HG03469 (cell line): Measurements from ENCODE around the gene NME8.

Experiments
- ATAC-seq: cut with Tn5 transposase; IDR thresholded peaks from one replicate; pipeline ENCODE4 v1.9.1; 2021; ENCODE audit warnings: mild to moderate bottlenecking, moderate library complexity, moderate number of reproducible peaks; ENCODE audit not compliant: unreplicated experiment

NME8 gene

GRCh38 chr7:37930226-37930948, 82.0 kb downstream of the NME8 start:
- no peak for ATAC-seq

GRCh38 chr7:37932543-37932942, 84.1 kb downstream of the NME8 start:
- ATAC-seq: no peak

- no peak for ATAC-seq
These were observed 84.7 kb downstream of the NME8 start for GRCh38 chr7:37933018-37933566.

DNA sequence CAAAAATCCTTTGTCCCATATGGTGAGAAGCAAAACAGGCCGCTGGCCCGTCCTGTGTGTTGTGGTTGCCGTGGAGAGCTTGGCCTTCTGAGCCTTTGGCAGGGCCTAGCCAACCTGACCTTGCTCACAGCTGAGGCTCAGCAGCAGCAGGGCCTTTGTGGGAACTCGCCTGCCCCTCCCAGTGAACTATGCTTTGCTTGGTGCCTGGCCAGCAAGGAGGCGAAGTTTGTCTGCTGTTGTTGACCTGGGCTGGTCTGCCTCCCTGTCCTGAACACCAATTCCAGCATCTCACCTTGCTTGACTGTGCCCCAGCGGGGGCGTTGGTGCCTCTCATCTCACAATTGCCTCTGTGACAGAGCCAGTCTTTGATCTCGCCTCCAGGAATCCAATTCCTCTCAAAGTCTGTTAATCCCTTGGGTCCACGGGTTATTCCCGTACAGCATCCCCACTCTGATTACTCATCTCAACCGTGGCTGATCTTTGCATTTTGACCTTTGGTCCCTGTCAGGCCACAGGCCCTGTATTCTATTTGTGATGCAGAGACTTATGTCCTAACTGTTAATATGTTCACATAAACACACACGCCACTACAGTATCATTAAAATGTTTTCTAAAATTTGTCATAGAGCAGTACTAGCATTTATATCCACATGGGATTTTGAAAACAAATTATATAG, 94.7 kb downstream of the NME8 start:
- ATAC-seq: no peak

DNA sequence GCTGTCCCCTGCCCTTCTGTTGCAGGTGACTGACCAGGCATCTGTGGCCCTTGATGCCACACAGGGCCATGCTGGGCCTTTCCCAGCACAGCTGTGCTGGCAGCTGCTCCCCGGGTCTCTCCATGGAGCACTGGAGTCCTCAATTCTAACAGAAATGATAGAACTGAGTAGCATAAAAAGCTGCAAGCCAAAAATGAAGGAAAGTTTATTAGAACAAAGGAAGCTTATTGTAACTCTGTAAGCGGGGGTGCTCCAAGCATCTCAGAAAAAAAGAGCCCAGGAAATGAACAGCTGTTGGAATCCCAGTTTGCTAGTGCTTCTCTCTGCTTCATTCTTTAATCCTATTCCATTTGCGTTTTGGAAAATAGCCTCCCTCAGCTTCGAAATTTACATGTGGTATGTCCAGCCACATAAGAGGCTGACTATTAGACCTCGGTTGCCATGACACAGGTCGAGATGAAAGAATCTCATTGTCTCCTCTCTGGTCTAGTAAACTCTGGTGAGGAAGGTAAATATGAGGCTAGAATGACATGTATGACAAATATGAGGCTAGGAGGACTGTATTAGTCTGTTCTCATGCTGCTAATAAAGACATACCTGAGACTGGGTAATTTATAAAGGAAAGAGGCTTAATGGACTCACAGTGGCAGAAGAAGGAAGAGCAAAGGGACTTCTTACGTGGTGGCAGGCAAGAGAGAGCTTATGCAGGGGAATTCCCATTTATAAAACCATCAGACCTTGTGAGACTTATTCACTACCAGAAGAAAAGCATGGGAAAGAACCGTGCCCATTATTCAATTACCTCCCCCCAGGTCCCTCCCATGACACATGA, 95.7 kb downstream of the NME8 start:
- no peak for ATAC-seq

DNA sequence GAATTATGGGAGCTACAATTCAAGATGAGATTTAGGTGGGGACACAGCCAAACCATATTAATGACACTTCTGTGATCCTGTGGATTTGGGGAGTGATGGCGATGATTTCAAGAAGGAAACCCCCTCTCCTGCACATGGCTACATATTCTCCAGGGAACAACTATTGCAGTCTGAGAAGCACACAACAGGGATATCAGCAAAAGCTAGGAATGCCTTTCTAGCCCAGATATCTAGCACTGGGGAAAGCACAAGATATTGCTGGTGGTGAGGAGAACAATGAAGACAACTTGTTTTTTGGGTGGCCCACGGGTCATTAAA, 96.3 kb downstream of the NME8 start:
- ATAC-seq: no peak

DNA sequence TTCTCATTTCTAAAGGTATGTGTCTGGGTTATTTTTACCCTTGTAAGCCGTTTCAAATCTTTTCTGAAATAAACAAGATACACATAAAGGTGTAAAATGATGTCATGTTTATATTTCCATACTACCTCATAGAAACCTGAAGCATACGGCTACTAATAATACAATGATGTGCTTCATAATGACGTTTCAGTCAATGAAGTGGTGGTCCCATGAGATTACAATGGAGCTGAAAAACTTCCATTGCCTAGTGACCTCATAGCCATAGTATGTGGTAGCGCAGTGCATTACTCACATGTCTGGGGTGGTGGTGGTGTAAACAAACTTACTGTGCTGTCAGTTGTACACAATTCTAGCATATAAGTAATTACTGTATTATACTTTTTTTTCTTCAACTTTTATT, 96.9 kb downstream of the NME8 start:
- no peak for ATAC-seq

DNA sequence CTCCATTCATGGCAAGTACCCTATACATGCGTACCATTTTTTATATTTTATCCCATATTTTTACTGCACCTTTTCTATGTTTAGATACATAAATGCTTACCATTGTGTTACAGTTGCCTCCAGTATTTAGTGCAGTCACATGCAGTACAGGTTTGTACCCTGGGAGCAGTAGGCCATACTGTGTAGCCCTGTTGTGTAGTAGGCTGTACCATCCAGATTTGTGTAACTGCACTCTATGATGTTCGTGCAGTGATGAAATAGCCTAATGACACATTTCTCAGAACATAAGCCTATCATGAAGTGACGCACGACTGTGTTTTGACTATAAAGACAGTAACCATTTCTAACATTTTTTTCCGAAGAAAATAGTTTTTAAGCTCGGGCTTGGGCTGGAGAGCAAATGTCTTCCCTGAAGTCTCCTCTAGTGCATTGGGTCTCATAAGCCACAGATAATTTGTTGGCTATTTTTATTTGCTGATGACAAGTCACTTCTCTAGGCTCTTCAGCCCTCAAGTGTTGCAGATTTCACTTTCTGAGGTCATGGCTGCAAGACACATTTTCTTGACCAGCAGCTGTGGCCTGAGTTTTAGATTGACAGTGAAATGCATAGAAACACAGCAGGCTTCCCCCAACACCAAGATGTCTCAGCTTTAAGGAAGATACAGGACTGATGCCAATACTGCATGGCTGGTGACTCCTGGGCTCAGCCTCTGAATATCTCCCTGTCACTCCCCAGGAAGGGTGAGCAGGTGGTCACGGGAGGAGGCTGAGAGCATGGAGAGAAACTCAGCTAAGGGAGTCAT, 98.9 kb downstream of the NME8 start:
- ATAC-seq: no peak

DNA sequence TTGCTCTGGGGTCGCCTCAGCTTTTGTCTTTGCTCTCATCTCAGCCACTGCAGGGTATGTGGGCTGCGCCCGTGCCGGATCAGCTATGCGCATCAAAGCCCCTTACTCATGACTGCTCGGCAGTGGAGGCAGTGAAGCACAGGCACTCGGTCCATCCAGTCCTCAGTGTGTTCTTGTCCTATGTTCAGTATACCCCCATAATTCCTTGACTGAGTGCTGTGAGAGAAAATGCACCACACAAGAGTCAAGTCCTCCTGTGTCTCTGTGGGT, 99.5 kb downstream of the NME8 start:
- ATAC-seq: no peak
